ENCODE data around the gene ZNRD2.

DNA sequence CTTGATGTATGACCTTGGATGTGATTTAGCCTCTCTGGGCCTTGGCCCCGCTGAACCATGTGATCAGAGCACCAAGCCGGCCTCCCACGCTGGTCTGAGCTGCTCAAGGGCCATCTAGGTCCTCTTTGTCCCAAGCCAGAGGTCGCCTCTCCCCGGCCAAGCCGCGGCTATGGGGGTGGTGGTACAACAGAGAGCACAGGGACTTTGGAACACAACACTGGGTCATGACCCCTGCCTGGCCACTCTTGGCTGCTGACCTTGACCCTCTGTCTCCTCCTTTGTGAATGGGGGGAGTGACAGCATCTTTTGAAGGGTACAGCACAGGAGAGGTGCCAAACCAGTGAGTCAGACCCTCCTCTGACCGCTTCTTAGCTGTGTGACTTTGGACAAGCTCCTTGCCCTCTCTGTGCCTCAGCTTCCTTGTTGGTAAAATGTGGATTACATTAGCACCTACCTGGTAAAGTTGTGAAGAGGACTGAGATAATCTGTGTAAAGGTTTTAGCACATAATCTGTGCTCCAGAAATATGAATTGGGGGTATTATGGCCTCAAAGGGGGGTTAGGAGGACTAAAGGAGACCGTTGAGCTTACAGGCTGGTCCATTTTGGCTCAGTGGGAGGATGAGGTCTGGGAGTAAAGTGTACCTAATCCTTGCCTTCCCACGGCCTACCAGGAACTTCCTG lies 40.7 kb upstream of the ZNRD2 start:
- TF ChIP-seq, protein P1, sequence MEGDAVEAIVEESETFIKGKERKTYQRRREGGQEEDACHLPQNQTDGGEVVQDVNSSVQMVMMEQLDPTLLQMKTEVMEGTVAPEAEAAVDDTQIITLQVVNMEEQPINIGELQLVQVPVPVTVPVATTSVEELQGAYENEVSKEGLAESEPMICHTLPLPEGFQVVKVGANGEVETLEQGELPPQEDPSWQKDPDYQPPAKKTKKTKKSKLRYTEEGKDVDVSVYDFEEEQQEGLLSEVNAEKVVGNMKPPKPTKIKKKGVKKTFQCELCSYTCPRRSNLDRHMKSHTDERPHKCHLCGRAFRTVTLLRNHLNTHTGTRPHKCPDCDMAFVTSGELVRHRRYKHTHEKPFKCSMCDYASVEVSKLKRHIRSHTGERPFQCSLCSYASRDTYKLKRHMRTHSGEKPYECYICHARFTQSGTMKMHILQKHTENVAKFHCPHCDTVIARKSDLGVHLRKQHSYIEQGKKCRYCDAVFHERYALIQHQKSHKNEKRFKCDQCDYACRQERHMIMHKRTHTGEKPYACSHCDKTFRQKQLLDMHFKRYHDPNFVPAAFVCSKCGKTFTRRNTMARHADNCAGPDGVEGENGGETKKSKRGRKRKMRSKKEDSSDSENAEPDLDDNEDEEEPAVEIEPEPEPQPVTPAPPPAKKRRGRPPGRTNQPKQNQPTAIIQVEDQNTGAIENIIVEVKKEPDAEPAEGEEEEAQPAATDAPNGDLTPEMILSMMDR (IDR thresholded peaks at IDR 0.05): no peak
- TF ChIP-seq POLR2A (IDR thresholded peaks at IDR 0.05): no peak
